Ectodermal cell (in vitro differentiated cells): ENCODE data around the gene ACSL1.

Experiments used
- H3K27ac ChIP-seq: 2 replicates; pipeline ENCODE4 v1.7.0; 2013; ENCODE audit warnings: mild to moderate bottlenecking, low read depth, low read length; ENCODE audit not compliant: insufficient read depth, poor library complexity, severe bottlenecking
- H3K27me3 ChIP-seq: 2 replicates; pipeline ENCODE4 v1.7.0; 2013; ENCODE audit warnings: mild to moderate bottlenecking, low read length; ENCODE audit not compliant: insufficient read depth, control insufficient read depth, poor library complexity, severe bottlenecking
- H3K36me3 ChIP-seq: one replicate; pipeline ENCODE4 v1.7.0; 2013; ENCODE audit warnings: low read length; ENCODE audit not compliant: control insufficient read depth, insufficient read depth
- H3K4me1 ChIP-seq: one replicate; pipeline ENCODE4 v1.7.0; 2013; ENCODE audit warnings: low read length; ENCODE audit not compliant: control insufficient read depth, insufficient read depth
- H3K4me3 ChIP-seq: 2 replicates; pipeline ENCODE4 v1.7.0; 2013; ENCODE audit warnings: low read depth, low read length, control low read depth; ENCODE audit not compliant: insufficient read depth
- H3K9me3 ChIP-seq: 2 replicates; pipeline ENCODE4 v1.7.0; 2013; ENCODE audit warnings: mild to moderate bottlenecking, low read length, moderate library complexity; ENCODE audit not compliant: control insufficient read depth
- WGBS, 2 experiments: methylation state at CpG; one replicate each; pipeline ENCODE4 v1.1.7; 2013; ENCODE audit warnings: missing lambda C conversion rate in 2 of 2; 5-methylcytosine and 5-hydroxymethylcytosine counted together

Gene ACSL1

DNA sequence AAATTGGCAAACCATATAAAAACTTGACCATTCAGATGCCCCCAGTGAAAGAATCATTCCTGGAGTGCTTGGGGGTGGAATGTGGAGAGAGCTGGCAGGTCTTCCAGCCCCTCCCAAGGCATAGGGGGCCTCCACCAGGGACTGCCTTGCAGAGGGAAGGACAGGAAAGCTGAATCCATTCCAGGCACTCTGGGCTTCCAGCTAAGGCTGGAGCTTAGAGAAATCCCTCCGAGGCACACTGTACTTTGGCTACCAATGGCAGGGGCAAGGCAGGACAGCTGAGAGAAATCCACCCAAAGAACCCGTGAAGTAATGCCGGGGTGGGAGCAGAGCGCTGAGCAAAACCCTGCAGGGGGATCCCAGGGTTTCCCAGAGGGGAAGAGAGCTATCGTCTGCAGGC lies 95.8 kb downstream of the ACSL1 start:
- no peaks in the 10 kb centered on the region for H3K27me3 ChIP-seq
- H3K9me3 ChIP-seq, result no peaks in the 10 kb centered on the region
- H3K4me1 ChIP-seq, result peaks cover 8% of the 10 kb centered on the region
- 72 to 74% methylated on average over 5 of the region's 5 CpGs for WGBS, 2 experiments
- H3K36me3 ChIP-seq, result peaks cover 32% of the 10 kb centered on the region
- H3K4me3 ChIP-seq, result no peak overlapping the region
- H3K27ac ChIP-seq, result no peak overlapping the region

DNA sequence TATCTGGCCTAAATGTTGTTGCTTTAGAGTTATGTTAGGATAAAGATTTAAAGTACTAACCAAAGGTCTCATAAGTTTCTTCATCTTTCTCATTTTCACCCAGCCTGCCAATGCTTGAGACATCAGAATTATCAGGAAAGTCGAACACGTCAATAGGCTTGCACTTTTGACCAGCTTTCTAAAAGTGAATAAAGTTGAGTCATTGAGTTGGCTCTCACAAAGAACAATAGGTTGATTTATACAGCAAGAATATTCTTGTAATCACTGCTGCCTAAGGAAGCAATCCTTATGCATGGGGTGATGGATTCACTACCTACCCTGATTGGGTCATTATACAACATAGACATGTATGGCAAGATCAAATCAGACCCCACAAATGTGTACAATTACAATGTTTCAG lies 96.9 kb downstream of the ACSL1 start:
- Histone ChIP-seq H3K27ac (no peak overlapping the region), H3K9me3 (no peaks in the 10 kb centered on the region), H3K4me3 (no peak overlapping the region), H3K36me3 (peaks cover 32% of the 10 kb centered on the region), H3K27me3 (no peaks in the 10 kb centered on the region), H3K4me1 (peaks cover 8% of the 10 kb centered on the region)
- WGBS, 2 experiments, result 93 to 98% methylated on average over 2 of the region's 2 CpGs

DNA sequence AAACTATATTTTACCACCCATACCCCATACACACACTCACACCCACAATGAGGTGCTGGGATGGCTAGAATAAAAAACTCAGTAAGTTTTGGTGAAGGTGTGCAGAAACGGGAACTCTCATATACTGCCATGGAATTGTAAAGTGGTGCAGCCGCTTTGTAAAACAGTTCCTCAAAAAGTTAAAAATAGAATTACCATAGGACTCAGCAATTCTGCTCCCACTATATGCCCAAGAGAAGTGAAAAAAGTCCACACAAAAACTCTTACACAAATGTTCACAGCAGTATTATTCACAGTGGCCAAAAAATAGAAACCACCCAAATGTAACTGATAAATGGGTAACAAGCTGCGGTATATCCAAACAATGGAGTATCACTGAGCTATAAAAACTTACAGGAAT lies 98.3 kb downstream of the ACSL1 start:
- Histone ChIP-seq H3K27ac (no peak overlapping the region), H3K27me3 (no peaks in the 10 kb centered on the region), H3K4me1 (peaks cover 8% of the 10 kb centered on the region), H3K36me3 (peaks cover 38% of the 10 kb centered on the region), H3K4me3 (no peak overlapping the region), H3K9me3 (no peaks in the 10 kb centered on the region)
- WGBS, 2 experiments, result 97 to 100% methylated on average over 3 of the region's 3 CpGs

DNA sequence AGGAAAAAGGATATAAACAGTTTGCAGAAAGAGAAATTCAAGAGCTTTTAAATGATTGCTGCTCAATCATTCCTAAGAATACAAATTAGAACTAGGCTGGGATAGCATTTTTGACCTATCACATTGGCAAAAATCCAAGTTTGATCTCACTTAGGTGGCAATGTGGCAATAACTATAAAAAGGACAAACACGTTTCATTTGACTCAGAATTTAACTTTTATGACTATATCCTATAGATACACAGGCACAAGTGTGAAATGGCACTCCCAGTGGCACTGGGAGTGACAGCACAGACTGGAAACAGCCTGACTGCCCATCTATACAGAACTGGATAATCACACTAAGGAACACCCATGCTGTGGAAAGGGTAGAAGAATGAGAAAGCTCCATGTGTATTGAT lies 103.0 kb downstream of the ACSL1 start:
- Histone ChIP-seq H3K27me3 (no peaks in the 10 kb centered on the region), H3K4me1 (no peaks in the 10 kb centered on the region), H3K27ac (no peak overlapping the region), H3K9me3 (no peaks in the 10 kb centered on the region), H3K36me3 (peaks cover 35% of the 10 kb centered on the region), H3K4me3 (no peak overlapping the region)
- WGBS, 2 experiments, result 100% methylated on average over 1 of the region's 1 CpG

DNA sequence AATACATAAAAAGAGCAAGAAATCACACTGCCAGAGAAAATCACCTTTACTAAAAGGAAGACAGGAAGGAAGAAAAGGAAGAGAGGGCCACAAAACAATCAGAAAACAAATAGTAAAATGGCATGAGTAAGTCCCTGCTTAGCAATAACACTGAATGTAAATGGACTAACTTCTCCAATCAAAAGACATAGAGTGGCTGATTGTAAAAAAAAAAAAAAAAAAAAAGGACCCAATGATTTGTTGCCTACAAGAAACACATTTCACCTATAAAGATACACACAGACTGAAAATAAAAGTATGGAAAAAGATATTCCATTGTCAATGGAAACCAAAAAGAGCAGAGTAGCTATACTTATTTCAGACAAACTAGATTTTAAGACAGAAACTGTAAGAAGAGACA lies 104.5 kb downstream of the ACSL1 start:
- H3K9me3 ChIP-seq, result no peaks in the 10 kb centered on the region
- H3K27ac ChIP-seq, result no peak overlapping the region
- H3K4me3 ChIP-seq, result no peak overlapping the region
- peaks cover 27% of the 10 kb centered on the region for H3K36me3 ChIP-seq
- H3K27me3 ChIP-seq, result no peaks in the 10 kb centered on the region
- no peaks in the 10 kb centered on the region for H3K4me1 ChIP-seq

DNA sequence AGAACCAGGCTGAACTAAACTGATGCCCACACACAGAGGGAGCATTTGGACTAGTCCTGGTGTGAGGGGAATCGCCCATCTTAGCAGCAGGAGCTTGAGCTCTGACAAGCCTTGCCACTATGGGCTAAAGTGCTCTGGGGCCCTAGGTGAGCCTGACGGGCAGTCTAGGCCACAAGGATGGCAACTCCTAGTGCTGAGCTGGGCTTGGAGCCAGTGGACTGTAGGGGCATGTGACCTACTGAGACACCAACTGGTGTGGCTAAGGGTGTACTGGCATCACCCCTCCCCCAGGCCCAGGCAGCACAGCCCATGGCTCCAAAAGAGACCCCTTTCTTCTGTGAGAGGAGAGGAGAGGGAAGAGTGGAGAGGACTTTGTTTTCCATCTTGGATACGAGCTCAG lies 106.4 kb downstream of the ACSL1 start:
- Histone ChIP-seq H3K27me3 (no peaks in the 10 kb centered on the region), H3K4me1 (no peaks in the 10 kb centered on the region), H3K9me3 (no peaks in the 10 kb centered on the region), H3K27ac (no peak overlapping the region), H3K4me3 (no peak overlapping the region), H3K36me3 (peaks cover 23% of the 10 kb centered on the region)
- WGBS, 2 experiments, result 89 to 98% methylated on average over 3 of the region's 3 CpGs

DNA sequence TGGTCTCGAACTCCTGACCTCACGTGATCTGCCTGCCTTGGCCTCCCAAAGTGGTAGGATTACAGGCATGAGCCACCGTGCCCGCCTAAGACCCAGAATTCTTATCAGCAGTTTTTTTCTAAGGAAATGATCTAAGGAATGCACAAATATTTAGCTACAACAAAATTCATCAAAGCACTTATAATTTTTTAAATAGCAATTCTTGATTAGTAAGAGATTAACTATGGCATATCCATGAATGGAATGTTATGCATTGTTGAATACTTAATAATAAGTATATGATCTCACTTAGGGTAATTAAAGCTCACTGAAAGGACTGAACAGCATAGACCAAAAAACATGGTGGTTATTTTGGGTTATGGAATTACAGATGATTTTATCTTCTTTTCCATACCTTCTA lies 110.2 kb downstream of the ACSL1 start:
- H3K27ac ChIP-seq, result no peak overlapping the region
- 98% methylated on average over 4 of the region's 4 CpGs for WGBS, 2 experiments
- H3K9me3 ChIP-seq, result no peaks in the 10 kb centered on the region
- no peaks in the 10 kb centered on the region for H3K27me3 ChIP-seq
- no peaks in the 10 kb centered on the region for H3K4me1 ChIP-seq
- no peak overlapping the region for H3K4me3 ChIP-seq
- H3K36me3 ChIP-seq, result peaks cover 22% of the 10 kb centered on the region

DNA sequence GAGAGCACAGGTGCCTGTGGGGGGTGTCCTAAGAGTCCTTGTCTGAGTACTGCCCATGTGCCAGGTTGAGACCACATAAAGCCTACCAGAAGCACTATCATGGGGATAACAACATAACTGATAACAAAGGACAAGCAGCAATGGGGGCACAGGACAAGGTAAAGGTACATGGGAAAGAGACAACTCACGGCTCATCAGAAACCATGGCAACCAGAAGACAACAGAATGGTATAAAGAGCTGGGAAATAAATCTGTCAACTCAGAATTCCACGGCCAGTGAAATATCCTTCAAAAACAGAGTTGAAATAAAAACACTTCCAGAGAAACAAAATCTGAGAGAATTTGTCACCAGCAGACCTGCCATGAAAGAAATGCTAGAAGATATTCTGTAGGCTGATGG lies 111.9 kb downstream of the ACSL1 start:
- no peaks in the 10 kb centered on the region for H3K27me3 ChIP-seq
- H3K4me3 ChIP-seq, result no peak overlapping the region
- peaks cover 21% of the 10 kb centered on the region for H3K36me3 ChIP-seq
- no peak overlapping the region for H3K27ac ChIP-seq
- H3K4me1 ChIP-seq, result no peaks in the 10 kb centered on the region
- no peaks in the 10 kb centered on the region for H3K9me3 ChIP-seq
- WGBS, 2 experiments, result 44 to 45% methylated on average over 2 of the region's 2 CpGs

DNA sequence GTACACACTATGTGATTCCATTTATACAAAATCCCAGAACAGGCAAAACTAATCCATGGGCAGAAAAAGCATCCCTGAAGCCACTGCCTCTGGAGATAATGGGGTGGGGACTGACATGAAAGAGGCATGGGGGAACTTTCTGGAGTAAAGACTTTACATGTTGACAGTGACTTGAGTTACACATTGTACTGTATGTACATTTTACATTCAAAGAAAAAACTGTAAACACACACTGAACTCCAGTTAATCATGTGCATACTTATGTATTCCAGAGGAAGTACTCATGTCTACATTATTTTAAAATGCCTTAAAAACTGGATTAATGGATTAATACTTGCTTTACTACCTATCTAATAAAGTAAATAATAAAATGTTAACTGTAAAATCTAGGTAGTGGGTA lies 113.4 kb downstream of the ACSL1 start:
- Histone ChIP-seq H3K9me3 (no peaks in the 10 kb centered on the region), H3K4me3 (no peak overlapping the region), H3K27me3 (no peaks in the 10 kb centered on the region), H3K4me1 (no peaks in the 10 kb centered on the region), H3K27ac (no peak overlapping the region), H3K36me3 (peaks cover 19% of the 10 kb centered on the region)

DNA sequence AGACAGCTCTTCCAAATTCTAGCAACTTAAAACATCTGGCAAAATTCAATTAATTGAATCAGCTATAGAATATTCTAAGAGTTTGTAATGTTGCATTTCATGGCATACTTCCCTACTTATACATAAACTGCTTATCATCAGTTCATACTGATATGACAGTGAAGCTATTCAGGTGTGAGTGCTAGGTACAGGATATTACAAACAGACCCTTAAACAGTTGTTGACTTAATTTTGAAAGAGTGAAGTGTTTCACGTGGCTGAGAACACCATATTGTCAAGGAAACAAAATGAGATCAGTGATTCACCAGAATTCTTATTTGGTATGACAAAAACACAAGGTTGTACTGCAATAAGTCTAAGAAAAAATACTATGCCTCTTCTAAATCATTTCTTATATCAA lies 119.3 kb downstream of the ACSL1 start:
- no peak overlapping the region for H3K27ac ChIP-seq
- H3K4me3 ChIP-seq, result no peak overlapping the region
- no peaks in the 10 kb centered on the region for H3K27me3 ChIP-seq
- WGBS, 2 experiments, result 91 to 100% methylated on average over 1 of the region's 1 CpG
- no peaks in the 10 kb centered on the region for H3K4me1 ChIP-seq
- H3K36me3 ChIP-seq, result peaks cover 39% of the 10 kb centered on the region
- H3K9me3 ChIP-seq, result no peaks in the 10 kb centered on the region

DNA sequence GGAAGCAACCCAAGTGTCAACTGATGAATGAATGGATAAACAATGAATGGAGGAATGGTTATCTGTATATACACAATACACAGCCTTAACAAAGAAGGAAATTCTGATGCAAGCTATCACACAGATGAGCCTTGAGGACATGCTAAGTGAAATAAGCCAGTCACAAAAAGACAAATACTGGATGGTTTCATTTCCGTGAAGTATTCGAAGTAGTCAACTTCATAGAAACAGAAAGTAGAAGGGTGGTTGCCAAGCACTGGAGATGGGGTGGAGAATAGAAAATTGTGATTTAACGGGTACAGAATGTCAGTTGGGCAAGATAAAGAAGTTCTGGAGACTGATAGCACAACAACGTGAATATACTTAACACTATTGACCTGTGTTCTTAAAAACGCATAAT lies 120.1 kb downstream of the ACSL1 start:
- 96 to 97% methylated on average over 3 to 5 of the region's 5 CpGs for WGBS, 2 experiments
- Histone ChIP-seq H3K9me3 (no peaks in the 10 kb centered on the region), H3K4me3 (no peak overlapping the region), H3K27me3 (no peaks in the 10 kb centered on the region), H3K4me1 (no peaks in the 10 kb centered on the region), H3K36me3 (peaks cover 42% of the 10 kb centered on the region), H3K27ac (no peak overlapping the region)
